Tibial nerve (tissue), 4 donors: ENCODE results near the gene DCTN5.

Source experiments
- EP300 ChIP-seq, 2 donors: sonication (generic); formaldehyde crosslinking; IDR thresholded peaks; one replicate each; pipeline ENCODE4 v1.6.1; 2017; ENCODE audit warnings: antibody characterized with exemption in 2 of 2, mild to moderate bottlenecking in 1 of 2
- POLR2A ChIP-seq, 2 donors: fragments of 450-650 bp; IDR thresholded peaks; one replicate each; pipeline ENCODE4 v1.6.1; 2017; ENCODE audit warnings: antibody characterized with exemption in 2 of 2, mild to moderate bottlenecking in 2 of 2, moderate library complexity in 2 of 2
- TF ChIP-seq, protein P1 (sequence below), 5 experiments: fragments of 200-600 bp in 3 of 5; fragments of 450-650 bp in 2 of 5; sonication (generic) in 3 of 5; IDR thresholded peaks; one replicate each; pipeline ENCODE4 v1.5.1; 2016 to 2019; ENCODE audit warnings: antibody characterized with exemption in 5 of 5, mild to moderate bottlenecking in 3 of 5, moderate library complexity in 2 of 5

DNA sequence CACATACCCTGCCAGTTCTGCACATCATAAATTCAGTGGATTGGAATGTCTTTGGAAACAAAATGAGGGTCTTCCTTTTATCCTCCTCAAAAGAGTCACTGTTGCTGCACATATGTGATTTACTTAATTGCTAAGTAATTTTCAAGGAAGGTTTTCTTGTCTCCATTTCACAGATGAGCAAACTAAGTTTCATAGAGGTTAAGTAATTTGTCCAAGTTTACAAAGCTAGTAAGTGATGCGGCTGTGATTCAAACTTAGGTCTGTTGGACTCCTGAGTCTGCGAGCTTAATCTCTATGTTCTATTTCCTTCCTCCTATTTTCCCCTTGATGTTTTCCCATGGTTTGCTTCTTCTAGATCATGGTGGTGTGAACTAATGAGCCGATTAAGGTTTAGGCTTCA is 85.4 kb downstream of the DCTN5 start:
- TF ChIP-seq POLR2A (IDR thresholded peaks at IDR 0.05) (no peak), EP300 (IDR thresholded peaks at IDR 0.05) (no peak)
- TF ChIP-seq, protein P1, sequence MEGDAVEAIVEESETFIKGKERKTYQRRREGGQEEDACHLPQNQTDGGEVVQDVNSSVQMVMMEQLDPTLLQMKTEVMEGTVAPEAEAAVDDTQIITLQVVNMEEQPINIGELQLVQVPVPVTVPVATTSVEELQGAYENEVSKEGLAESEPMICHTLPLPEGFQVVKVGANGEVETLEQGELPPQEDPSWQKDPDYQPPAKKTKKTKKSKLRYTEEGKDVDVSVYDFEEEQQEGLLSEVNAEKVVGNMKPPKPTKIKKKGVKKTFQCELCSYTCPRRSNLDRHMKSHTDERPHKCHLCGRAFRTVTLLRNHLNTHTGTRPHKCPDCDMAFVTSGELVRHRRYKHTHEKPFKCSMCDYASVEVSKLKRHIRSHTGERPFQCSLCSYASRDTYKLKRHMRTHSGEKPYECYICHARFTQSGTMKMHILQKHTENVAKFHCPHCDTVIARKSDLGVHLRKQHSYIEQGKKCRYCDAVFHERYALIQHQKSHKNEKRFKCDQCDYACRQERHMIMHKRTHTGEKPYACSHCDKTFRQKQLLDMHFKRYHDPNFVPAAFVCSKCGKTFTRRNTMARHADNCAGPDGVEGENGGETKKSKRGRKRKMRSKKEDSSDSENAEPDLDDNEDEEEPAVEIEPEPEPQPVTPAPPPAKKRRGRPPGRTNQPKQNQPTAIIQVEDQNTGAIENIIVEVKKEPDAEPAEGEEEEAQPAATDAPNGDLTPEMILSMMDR (IDR thresholded peaks at IDR 0.05), result no peak
